AG09319 (cell line): ENCODE data around the gene POLR2M.

Experiments used
- DNase-seq: peaks from one replicate; pipeline ENCODE4 v3.0.0-alpha.2; 2010; ENCODE audit warnings: low read depth; ENCODE audit errors: extremely low read depth
- TF ChIP-seq, protein P1 (sequence below): IDR thresholded peaks from 2 replicates; pipeline ENCODE4 v1.5.1; 2011; ENCODE audit warnings: low read depth, mild to moderate bottlenecking, inconsistent platforms, low read length, moderate library complexity

Gene POLR2M

DNA sequence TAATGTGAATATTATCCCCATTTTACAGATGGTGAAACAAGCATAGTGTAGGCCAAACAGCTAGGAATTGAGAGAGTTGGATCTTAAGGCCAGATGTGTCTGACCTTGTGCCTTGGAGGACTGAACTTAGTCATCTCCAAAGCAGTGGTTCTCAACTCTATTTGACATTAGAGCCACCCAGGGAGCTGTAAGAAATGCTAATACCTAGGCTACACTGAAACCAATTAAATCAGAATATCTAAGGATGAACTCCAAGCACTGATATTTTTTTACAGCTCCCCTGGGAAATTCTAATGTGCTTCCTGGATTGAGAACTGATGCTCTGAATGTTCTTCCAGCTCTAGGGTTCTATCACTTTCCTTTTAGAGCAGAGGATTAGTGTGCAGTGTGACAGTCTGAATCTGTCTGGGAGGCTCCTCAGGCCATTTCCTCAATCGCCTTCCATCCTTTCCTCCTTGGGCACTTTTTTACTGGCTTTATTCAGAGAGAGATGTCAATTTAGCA lies 32.3 kb downstream of the POLR2M start:
- no peak for DNase-seq
- TF ChIP-seq, protein P1, sequence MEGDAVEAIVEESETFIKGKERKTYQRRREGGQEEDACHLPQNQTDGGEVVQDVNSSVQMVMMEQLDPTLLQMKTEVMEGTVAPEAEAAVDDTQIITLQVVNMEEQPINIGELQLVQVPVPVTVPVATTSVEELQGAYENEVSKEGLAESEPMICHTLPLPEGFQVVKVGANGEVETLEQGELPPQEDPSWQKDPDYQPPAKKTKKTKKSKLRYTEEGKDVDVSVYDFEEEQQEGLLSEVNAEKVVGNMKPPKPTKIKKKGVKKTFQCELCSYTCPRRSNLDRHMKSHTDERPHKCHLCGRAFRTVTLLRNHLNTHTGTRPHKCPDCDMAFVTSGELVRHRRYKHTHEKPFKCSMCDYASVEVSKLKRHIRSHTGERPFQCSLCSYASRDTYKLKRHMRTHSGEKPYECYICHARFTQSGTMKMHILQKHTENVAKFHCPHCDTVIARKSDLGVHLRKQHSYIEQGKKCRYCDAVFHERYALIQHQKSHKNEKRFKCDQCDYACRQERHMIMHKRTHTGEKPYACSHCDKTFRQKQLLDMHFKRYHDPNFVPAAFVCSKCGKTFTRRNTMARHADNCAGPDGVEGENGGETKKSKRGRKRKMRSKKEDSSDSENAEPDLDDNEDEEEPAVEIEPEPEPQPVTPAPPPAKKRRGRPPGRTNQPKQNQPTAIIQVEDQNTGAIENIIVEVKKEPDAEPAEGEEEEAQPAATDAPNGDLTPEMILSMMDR: no peak

DNA sequence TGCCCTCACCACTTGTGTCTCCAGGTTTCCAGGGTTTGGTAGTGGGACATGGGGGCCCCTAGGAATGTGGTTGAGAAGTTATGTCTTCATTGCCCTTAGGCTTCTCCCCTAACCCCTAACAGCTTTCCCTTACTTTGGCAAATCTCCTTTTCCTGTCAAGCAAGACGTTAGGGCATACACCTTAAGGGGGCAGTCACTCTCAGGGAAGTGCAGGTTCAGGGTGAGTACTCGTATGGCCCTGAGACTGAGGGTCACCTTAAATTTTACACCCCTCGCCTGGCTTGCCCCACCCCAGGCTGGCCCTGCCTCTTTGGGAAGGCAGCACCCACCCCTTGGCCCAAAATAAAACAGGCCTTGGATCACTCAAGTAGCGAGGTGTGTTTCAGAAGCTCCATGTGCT lies 33.5 kb downstream of the POLR2M start:
- TF ChIP-seq, protein P1: no peak

DNA sequence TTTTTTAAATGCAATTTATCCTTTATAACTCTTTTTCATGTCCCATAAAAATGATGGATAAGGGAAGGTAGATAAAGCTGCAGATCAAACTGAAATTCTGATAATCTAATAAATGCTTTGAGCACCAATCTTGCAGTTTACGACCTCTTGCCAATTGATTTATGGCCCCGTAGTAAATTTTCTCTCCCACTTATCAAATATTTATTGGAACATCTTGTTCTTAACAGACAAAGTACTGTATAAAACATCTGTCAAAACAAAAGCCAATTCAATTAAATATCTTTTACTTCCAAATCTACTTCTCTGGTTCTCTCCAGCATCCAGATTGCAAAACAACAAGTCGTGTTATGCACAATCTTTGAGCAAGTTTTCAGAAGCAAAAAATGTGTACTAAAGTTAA lies 34.6 kb downstream of the POLR2M start:
- TF ChIP-seq, protein P1: no peak
- no peak for DNase-seq

More for the DNA sequence above, 33.5 kb downstream of the POLR2M start:
- DNase-seq: no peak

DNA sequence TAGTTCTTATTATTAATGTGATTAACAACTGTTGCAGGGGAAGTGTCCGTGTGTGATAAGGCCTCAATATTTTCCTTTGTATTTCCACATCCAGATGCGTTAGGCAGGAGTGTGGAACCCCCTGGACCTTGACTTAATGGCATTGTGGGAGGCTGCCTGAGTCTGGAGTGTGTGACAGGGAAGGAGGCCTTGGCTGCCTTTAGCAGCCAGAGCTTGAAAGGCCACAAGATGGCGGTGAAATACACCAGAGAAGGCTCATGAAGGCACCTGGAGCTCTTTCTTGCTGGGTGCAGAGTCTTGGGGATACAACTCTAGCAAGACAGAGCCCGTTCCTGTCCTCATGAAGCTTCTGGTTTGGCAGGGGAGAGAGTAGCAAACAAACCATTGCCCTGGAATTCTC lies 36.9 kb downstream of the POLR2M start:
- DNase-seq: no peak
- TF ChIP-seq, protein P1: no peak

DNA sequence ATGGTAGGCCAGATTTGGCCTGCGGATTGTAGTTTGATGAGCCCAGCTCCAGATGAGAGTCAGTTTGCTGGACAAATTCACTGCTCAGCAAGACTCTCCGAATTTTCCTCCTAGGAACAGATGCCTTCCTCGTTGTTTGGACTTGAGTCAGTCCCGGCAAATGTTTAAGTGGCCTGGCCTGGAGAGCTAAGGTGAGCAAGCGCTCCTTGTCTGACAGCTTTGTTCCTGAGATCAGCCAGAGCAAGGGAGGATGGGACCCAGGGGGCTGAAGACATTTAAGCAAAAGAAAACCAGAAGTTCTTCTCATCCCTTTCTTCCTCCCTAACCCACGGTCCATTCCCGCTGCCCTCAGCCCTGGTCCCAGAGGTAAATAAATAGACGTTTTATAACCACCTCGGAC lies 40.3 kb downstream of the POLR2M start:
- no peak for DNase-seq
- TF ChIP-seq, protein P1: no peak

DNA sequence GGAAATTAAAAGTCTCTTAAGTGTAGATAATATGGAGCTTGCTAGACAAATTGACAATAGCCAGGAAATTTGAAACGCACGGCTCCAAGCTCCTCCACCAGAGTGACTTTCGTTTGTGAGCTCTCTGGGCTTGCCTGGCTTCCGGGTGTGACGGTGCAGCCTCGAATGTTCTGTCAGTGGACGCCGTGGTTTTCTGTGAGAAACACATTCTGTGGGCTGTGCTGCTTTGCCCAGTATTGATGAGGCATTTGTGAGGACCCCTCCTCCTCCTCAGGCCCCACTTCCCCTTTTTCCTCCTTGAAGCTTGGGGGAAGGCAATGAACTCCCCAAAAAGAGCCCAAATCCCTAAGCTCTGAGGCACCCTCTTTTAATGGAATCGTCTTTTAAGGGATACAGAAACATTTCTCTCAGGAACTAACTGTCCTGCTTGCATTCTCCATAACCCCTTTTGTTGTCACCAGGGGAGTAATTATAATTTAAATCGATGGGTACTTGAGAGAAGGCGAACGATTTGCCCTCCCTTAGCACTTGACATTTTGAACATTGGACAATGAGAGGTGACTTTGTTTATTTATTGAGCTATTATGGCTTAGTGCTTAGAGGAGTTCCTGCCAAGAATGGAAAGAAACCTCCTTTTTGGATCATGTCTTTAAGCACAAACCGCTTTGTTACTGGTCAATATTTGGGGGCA lies 40.8 kb downstream of the POLR2M start:
- no peak for DNase-seq
- TF ChIP-seq, protein P1: no peak

DNA sequence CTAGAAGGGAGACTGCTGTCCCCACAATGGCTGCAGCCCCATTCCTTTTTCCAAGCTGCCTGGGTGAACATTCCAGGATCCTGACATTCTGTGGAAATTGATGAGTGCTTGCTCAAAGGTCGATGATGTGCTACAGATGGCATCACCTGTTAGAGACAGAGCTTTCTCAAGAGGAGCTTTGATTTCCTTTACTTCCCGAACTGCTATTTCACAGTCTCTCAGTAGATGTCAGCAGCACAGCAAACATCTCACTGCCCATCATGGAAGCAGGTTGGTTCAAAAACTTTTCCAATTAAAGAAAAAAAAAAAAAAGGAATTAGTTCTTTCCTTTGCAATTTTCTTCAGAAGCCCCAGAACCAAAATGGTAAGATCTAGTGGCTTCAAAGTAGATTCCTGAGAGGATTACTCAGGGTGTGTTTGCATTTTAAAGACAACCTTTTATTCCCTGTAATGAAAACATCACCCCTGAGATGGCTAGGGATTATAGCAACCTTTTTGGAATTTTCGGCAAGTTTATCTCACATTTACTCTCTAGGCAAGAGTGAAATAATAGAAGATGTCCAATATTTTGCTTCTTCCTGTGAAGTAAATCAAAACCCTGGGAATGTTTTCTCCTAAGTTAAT lies 44.8 kb downstream of the POLR2M start:
- TF ChIP-seq, protein P1: peak; percentile 81
- DNase-seq: no peak
